ENCODE measurements around the gene LILRA5.
A peak's percentile ranks its signal among the peaks of the same experiment; 100 is the strongest.

LILRA5 gene

DNA sequence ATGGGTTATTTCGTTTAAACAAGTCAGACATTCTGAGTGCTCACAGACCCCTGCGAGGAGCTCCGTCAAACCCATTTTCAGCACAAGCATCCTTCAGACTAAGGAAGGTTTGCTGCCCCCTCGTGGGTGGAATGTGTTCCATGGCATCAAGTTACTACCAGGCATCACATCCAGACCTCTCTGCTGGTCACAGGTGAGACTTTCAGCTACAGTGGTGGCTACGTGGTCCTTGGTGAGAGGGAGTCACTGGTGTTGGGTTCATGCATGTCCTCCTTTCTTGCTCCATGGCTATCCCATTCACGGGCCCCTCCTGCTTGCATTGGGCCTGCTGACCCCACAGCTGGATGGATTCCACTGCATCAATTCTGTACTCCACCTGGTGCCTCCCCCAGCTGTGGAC, 46.8 kb downstream of the LILRA5 start:
- TF ChIP-seq TEAD4 (IDR thresholded peaks at IDR 0.05) (peak; percentile 99), RAD21 (IDR thresholded peaks at IDR 0.05; ENCODE audit: low read depth) (peak; percentile 56), TAF1 (IDR thresholded peaks at IDR 0.05; ENCODE audit: low read depth) (no peak)

DNA sequence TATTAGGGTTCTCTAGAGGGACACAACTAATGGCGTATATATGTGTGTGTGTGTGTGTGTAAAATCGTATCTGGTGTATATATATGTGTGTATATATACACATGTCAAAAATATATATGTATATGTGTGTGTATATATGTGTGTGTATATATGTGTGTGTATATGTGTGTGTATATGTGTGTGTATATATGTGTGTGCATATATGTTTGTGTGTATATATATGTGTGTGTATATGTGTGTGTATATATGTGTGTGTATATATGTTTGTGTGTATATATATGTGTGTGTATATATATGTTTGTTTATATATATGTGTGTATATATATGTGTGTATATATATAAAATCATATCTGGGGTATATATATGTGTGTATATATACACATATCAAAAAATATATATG, 50.5 kb downstream of the LILRA5 start:
- TF ChIP-seq EGR1 (IDR thresholded peaks at IDR 0.05) (no peak), CEBPB (IDR thresholded peaks at IDR 0.05) (no peak), TCF12 (IDR thresholded peaks at IDR 0.05; ENCODE audit: low read depth) (no peak), REST (IDR thresholded peaks at IDR 0.05; ENCODE audit: low read depth) (no peak), TEAD4 (IDR thresholded peaks at IDR 0.05) (no peak), CREB1 (IDR thresholded peaks at IDR 0.05; ENCODE audit: low read depth) (no peak), NFIC (IDR thresholded peaks at IDR 0.05) (no peak)

DNA sequence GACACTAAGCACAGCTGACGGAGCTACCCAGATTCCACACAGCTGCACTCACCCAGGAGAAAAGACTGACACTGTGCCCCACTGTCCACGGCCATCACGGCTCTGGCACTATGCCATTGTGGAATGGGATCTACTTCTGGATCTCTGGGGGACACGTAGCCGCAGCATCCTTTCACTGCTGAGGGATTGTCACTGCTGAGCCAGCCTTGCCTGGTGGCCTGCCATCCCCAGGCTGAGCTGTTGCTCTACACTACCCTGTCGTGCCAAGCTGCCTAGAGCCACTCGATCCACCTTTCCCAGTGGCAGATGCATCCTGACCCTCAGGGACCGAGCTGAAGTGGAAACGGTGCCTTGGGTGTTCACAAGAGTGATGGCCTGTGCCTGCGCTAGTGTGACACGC, 50.9 kb downstream of the LILRA5 start:
- TF ChIP-seq NFIC (IDR thresholded peaks at IDR 0.05) (no peak), ZBTB7A (IDR thresholded peaks at IDR 0.05; ENCODE audit: low read depth) (no peak), FOXM1 (IDR thresholded peaks at IDR 0.05; ENCODE audit: borderline replicate concordance, low read depth) (no peak), CREB1 (IDR thresholded peaks at IDR 0.05; ENCODE audit: low read depth) (no peak), TCF12 (IDR thresholded peaks at IDR 0.05; ENCODE audit: low read depth) (no peak), TAF1 (IDR thresholded peaks at IDR 0.05; ENCODE audit: low read depth) (no peak), EGR1 (IDR thresholded peaks at IDR 0.05) (no peak), REST (IDR thresholded peaks at IDR 0.05; ENCODE audit: low read depth) (no peak), CEBPB (IDR thresholded peaks at IDR 0.05) (no peak), TEAD4 (IDR thresholded peaks at IDR 0.05) (no peak), RAD21 (IDR thresholded peaks at IDR 0.05; ENCODE audit: low read depth) (no peak), EP300 (IDR thresholded peaks at IDR 0.05; ENCODE audit: borderline replicate concordance) (no peak), YY1 (IDR thresholded peaks at IDR 0.05; ENCODE audit: low read depth) (no peak)
- TF ChIP-seq, protein P1, sequence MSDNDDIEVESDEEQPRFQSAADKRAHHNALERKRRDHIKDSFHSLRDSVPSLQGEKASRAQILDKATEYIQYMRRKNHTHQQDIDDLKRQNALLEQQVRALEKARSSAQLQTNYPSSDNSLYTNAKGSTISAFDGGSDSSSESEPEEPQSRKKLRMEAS (IDR thresholded peaks at IDR 0.05) = no peak
- TF ChIP-seq, protein P2, sequence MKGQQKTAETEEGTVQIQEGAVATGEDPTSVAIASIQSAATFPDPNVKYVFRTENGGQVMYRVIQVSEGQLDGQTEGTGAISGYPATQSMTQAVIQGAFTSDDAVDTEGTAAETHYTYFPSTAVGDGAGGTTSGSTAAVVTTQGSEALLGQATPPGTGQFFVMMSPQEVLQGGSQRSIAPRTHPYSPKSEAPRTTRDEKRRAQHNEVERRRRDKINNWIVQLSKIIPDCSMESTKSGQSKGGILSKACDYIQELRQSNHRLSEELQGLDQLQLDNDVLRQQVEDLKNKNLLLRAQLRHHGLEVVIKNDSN (IDR thresholded peaks at IDR 0.05) = no peak

DNA sequence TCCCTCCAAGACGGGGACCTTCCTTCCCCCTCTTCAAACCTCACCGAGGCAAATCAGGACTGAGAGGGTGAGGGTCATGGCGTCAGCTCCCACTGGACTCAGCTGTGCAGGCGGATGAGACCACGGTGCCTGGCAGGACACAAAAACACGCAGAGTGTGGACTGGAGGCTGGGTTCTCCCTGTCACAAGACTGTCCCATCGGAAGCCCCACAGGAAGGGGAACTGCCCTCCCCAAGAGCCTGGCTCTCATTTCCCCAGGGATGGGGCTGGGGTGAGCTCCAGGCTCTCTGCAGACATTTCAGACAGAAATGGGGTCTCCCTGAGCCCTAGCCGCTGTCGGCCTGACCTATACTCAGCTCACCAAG, 55.9 kb downstream of the LILRA5 start, which contains the start of gene LILRB5:
TSS of gene LILRB5 (minus strand) at position 158 of the 365 bp plus-strand sequence. CDS start at position 78, 80 bp downstream.
- no peak for TF ChIP-seq EP300 (IDR thresholded peaks at IDR 0.05; ENCODE audit: borderline replicate concordance)
- no peak for TF ChIP-seq NFIC (IDR thresholded peaks at IDR 0.05)
- no peak for TF ChIP-seq RAD21 (IDR thresholded peaks at IDR 0.05; ENCODE audit: low read depth)

Measured in Ishikawa (cell line).